Testis (tissue), 3 donors: Measurements from ENCODE around the gene WDHD1. TPM values are rescaled to one million over a fixed set of nuclear protein-coding genes. Genes with fewer than 3 reads are reported as not detected.

Experiments used
- DNase-seq: peaks from one replicate; pipeline ENCODE4 v3.0.0-alpha.2; 2019
- H3K27ac ChIP-seq, 2 donors: fragments of 200-600 bp; sonication (generic); one replicate each; pipeline ENCODE4 v1.5.1; 2019
- H3K27me3 ChIP-seq: fragments of 200-600 bp; sonication (generic); one replicate; pipeline ENCODE4 v1.5.1; 2019
- H3K36me3 ChIP-seq: fragments of 200-600 bp; sonication (generic); one replicate; pipeline ENCODE4 v1.5.1; 2017; ENCODE audit warnings: low read depth; ENCODE audit errors: missing control alignments
- H3K4me1 ChIP-seq: fragments of 200-600 bp; sonication (generic); one replicate; pipeline ENCODE4 v1.5.1; 2019
- H3K4me3 ChIP-seq, 2 donors: fragments of 200-600 bp; sonication (generic); one replicate each; pipeline ENCODE4 v1.5.1; 2017 to 2019
- H3K9me3 ChIP-seq: fragments of 200-600 bp; sonication (generic); one replicate; pipeline ENCODE4 v1.5.1; 2017
- POLR2A ChIP-seq: fragments of 450-650 bp; IDR thresholded peaks from one replicate; pipeline ENCODE4 v1.6.1; 2017; ENCODE audit warnings: antibody characterized with exemption, mild to moderate bottlenecking, moderate library complexity
- WGBS, 2 donors: methylation state at CpG; one replicate each; pipeline ENCODE4 v1.1.5; 2018; 5-methylcytosine and 5-hydroxymethylcytosine counted together
- intact Hi-C: fragments of 100-400 bp; cut with DNase I; formaldehyde crosslinking; loops from one replicate; pipeline ENCODE4 v1.15.1; 2023; ENCODE audit warnings: low total_unique reads
- polyA plus RNA-seq: library from polyadenylated mRNA; stranded (reverse); fragments of 350-450 nt; fragmentation: Illumina TruSeq; extraction: RNeasy Lipid Tissue Mini Kit (QIAGEN cat#74804); gene quantifications from one replicate; pipeline ENCODE4 v1.2.3, GENCODE V29; 2014; ENCODE audit warnings: low read depth, low replicate concordance; ENCODE audit not compliant: insufficient read depth
- total RNA-seq, 2 donors: library from RNA; depleted of rRNA; stranded (reverse); fragments of >200 nt; gene quantifications; one replicate each; pipeline ENCODE4 v1.2.3, GENCODE V29; 2016
- TF ChIP-seq, protein P1 (sequence below), 3 experiments: fragments of 450-650 bp in 2 of 3; fragments of 200-600 bp in 1 of 3; sonication (generic) in 1 of 3; IDR thresholded peaks; one replicate each; pipeline ENCODE4 v1.5.1; 2016 to 2019; ENCODE audit warnings: antibody characterized with exemption in 3 of 3, mild to moderate bottlenecking in 2 of 3, moderate library complexity in 1 of 3

The WDHD1 gene
- total and polyA plus RNA-seq, 3 donors from 2014 or later, result 5.2 to 10.4 (median 9.0) TPM

DNA sequence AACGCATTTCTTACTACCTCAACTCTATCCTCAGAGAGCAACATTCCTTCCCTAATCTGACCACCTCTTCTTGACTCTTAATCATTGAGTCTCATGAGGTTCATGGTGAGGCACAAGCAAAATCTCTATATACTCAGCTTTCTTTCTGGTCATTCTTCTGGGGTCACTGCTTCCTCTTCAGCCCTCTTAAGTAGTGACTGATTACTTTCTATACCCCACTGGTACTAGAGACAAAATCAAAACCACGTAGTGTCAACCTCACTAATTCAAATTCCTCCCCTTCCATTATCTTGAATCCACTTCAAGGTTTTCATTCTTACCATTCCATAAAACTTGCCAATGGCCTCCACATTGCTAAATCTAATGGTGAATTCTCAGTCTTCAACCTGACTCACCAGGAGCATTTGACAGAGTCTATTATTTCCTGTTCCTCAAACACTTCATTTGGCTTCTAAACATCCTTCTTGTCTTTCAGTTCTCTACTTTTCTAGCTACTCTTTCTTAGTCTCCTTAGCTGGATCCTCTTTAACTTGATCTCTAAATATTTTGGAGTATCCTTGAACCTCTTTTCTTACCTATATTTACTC is 6.8 kb downstream of the WDHD1 start:
- no peak overlapping the region for H3K27ac ChIP-seq
- intact Hi-C loops, result no loop called here

GRCh38 chr14:55015006-55015405 is 11.9 kb downstream of the WDHD1 start:
- H3K27me3 ChIP-seq, result no peaks in the 10 kb centered on the region
- no peaks in the 10 kb centered on the region for H3K4me1 ChIP-seq
- H3K4me3 ChIP-seq, result no peak overlapping the region
- 83 to 85% methylated on average over 2 of the region's 2 CpGs for WGBS, 2 donors
- no peaks in the 10 kb centered on the region for H3K9me3 ChIP-seq
- no peaks in the 10 kb centered on the region for H3K36me3 ChIP-seq
- no peak for TF ChIP-seq POLR2A
- TF ChIP-seq, protein P1, sequence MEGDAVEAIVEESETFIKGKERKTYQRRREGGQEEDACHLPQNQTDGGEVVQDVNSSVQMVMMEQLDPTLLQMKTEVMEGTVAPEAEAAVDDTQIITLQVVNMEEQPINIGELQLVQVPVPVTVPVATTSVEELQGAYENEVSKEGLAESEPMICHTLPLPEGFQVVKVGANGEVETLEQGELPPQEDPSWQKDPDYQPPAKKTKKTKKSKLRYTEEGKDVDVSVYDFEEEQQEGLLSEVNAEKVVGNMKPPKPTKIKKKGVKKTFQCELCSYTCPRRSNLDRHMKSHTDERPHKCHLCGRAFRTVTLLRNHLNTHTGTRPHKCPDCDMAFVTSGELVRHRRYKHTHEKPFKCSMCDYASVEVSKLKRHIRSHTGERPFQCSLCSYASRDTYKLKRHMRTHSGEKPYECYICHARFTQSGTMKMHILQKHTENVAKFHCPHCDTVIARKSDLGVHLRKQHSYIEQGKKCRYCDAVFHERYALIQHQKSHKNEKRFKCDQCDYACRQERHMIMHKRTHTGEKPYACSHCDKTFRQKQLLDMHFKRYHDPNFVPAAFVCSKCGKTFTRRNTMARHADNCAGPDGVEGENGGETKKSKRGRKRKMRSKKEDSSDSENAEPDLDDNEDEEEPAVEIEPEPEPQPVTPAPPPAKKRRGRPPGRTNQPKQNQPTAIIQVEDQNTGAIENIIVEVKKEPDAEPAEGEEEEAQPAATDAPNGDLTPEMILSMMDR (IDR thresholded peaks at IDR 0.05), result no peak
- DNase-seq, result no peak
- H3K27ac ChIP-seq, result no peak overlapping the region
- intact Hi-C loops, result no loop called here

More for the DNA sequence above, 6.8 kb downstream of the WDHD1 start:
- Histone ChIP-seq H3K4me3 (no peak overlapping the region), H3K4me1 (no peaks in the 10 kb centered on the region), H3K9me3 (no peaks in the 10 kb centered on the region), H3K27me3 (no peaks in the 10 kb centered on the region), H3K36me3 (no peaks in the 10 kb centered on the region)
- TF ChIP-seq, protein P1 (IDR thresholded peaks at IDR 0.05), result no peak
- no peak for TF ChIP-seq POLR2A
- 97% methylated on average over 2 of the region's 2 CpGs for WGBS, 2 donors
- no peak for DNase-seq

DNA sequence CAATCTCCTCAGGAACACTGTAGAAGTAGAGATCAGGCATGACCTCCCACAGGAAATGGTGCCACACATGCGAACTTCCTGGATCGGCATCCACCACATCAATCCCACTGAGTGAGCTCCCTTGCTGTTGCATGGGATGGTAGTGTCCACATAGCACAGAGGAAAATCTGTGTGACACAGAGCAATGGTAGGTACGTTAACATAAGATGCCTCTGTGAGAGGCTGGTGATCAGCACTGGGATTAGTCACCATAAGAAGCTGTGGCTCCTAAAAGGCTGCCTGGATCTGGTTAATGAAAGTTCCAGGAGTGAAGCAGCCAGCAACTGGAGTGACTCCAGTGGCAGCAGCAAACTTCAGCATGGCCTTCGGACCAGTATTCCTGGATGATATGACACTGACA is 21.8 kb downstream of the WDHD1 start:
- no peak for DNase-seq
- Histone ChIP-seq H3K27ac (no peak overlapping the region), H3K27me3 (no peaks in the 10 kb centered on the region), H3K4me1 (no peaks in the 10 kb centered on the region), H3K36me3 (no peaks in the 10 kb centered on the region), H3K9me3 (no peaks in the 10 kb centered on the region), H3K4me3 (no peak overlapping the region)
- intact Hi-C loops, result no loop called here
- TF ChIP-seq, protein P1 (IDR thresholded peaks at IDR 0.05), result no peak
- no peak for TF ChIP-seq POLR2A
- WGBS, 2 donors, result 74 to 81% methylated on average over 4 of the region's 4 CpGs

- Histone ChIP-seq H3K4me3 (no peak overlapping the region), H3K9me3 (no peaks in the 10 kb centered on the region), H3K4me1 (no peaks in the 10 kb centered on the region), H3K36me3 (no peaks in the 10 kb centered on the region), H3K27ac (no peak overlapping the region), H3K27me3 (no peaks in the 10 kb centered on the region)
- DNase-seq, result no peak
- TF ChIP-seq, protein P1 (IDR thresholded peaks at IDR 0.05), result no peak
- TF ChIP-seq POLR2A, result no peak
- intact Hi-C loops, result no loop called here
- 85 to 94% methylated on average over 3 of the region's 3 CpGs for WGBS, 2 donors
Observed at GRCh38 chr14:55000381-55000780, 26.5 kb downstream of the WDHD1 start.

GRCh38 chr14:54985156-54985555 is 41.7 kb downstream of the WDHD1 start:
- H3K36me3 ChIP-seq, result no peaks in the 10 kb centered on the region
- no peaks in the 10 kb centered on the region for H3K4me1 ChIP-seq
- H3K27me3 ChIP-seq, result no peaks in the 10 kb centered on the region
- intact Hi-C loops, result no loop called here
- H3K27ac ChIP-seq, result no peak overlapping the region
- TF ChIP-seq POLR2A, result no peak
- TF ChIP-seq, protein P1 (IDR thresholded peaks at IDR 0.05), result no peak
- 88 to 94% methylated on average over 4 of the region's 4 CpGs for WGBS, 2 donors
- DNase-seq, result no peak
- no peaks in the 10 kb centered on the region for H3K9me3 ChIP-seq
- no peak overlapping the region for H3K4me3 ChIP-seq
